Left colon (tissue), 2 donors: ENCODE measurements around the gene BRWD1. TPM values are rescaled to one million over a fixed set of nuclear protein-coding genes. Genes with fewer than 3 reads are reported as not detected.

Experiments
- ATAC-seq: fragments of 200-7000 bp; cut with Tn5 transposase; one replicate; pipeline ENCODE4 v1.9.1; 2020; ENCODE audit warnings: mild to moderate bottlenecking, moderate library complexity
- DNase-seq, 2 donors: peaks; one replicate each; pipeline ENCODE4 v3.0.0-alpha.2; 2020
- intact Hi-C, 2 donors: fragments of 100-400 bp; cut with DNase I in 1 of 2; cut with micrococcal nuclease in 1 of 2; formaldehyde crosslinking; loops; one replicate each; pipeline versions ENCODE4 v1.11.2 to v1.14.0; 2022; cut with DNase I, micrococcal nuclease
- total RNA-seq, 2 donors: library from RNA; stranded (reverse); fragmentation: NEBNext Ultra II Directional; extraction: Animal tissue kit (Norgen Biotek cat#: 25700); gene quantifications; one replicate each; pipeline ENCODE4 v1.2.1, GENCODE V29; 2021
- donor health status: DM: no; HTN: no; CAD: no.
- donor health status: DM: yes; HTN: yes; CAD: no.

BRWD1 gene
- total RNA-seq, 2 donors from 2014 or later, result 45.8 to 51.5 TPM

DNA sequence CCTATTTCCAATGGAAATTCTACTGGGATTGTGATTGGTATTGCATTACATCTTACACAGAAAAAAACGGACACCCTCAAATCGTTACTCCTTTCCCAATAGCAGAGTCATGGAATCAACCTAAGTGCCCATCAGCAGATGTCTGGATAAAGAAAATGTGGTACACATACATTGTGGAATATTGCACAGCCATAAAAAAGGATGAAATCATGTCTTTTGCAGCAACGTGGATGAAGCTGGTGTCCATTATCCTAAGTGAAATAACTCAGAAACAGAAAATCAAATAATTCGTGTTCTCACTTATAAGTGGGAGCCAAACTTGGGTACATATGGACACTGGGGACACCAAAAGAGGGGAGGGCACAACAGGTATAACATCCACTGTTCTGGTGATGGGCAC lies 21.2 kb upstream of the BRWD1 start:
- ATAC-seq, result no peak
- intact Hi-C loops, result no loop called here

DNA sequence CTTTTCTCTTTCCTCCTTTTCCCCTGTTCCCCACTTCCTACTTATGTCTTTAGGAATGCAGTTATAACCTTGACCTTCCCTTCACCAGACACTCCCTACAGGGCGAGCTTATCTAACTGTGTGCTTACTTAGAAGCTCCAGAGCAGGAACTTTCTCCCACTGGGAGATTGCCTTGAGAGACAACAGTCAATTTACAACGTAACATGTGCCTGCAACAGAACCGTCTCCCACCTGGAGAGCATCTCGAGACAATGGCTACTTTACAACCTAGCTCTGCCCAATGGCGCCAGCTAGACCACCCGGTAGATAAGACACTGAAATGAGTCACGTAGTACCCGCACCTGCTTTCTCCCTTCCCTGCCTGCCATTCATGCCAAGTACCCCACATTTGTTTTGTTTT lies 18.7 kb upstream of the BRWD1 start:
- intact Hi-C loops, result no loop called here
- no peak for DNase-seq
- peak; percentile 90 for ATAC-seq

More for the DNA sequence above, 21.2 kb upstream of the BRWD1 start:
- DNase-seq, result no peak

DNA sequence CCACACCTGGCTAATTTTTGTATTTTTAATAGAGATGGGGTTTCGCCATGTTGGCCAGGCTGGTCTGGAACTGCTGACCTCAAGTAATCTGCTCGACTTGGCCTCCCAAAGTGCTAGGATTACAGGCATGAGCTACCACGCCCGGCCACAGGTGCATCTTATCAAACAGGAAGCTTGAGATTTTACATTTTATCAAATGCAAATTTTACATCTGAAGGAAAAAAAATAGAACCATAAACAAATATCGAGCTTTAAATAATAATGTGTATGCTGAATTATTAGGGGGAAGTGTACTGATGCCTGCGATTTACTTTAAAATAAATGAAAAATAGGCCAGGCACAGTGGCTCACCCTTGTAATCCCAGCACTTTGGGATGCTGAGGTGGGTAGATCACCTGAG lies 16.6 kb upstream of the BRWD1 start:
- ATAC-seq (no peak), DNase-seq (no peak)
- intact Hi-C loops, result no loop called here

DNA sequence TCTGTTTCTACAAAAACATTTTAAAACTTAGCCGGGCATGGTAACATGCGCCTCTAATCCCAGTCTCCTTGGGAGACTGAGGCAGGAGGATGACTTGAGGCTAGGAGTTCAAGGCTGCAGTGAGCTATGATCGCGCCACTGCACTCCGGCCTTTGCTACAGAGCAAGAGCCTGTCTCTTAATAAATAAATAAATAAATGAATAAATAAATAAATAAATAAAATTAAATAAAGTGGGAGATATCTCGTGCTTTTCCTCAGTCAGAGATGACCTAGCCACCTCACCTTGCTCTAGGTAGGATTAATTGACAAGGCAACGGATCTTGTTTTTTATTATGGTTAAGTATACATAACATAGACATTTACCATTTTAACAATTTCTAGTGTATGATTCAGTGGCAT lies 14.3 kb upstream of the BRWD1 start:
- intact Hi-C loops, result no loop called here
- DNase-seq, result no peak
- ATAC-seq, result no peak

- intact Hi-C loops, result no loop called here
- no peak for DNase-seq
- ATAC-seq, result no peak
Measured at GRCh38 chr21:39326607-39327307, 13.3 kb upstream of the BRWD1 start.

- DNase-seq (no peak), ATAC-seq (no peak)
- intact Hi-C loops, result no loop called here
Measured at GRCh38 chr21:39325458-39325857, 12.0 kb upstream of the BRWD1 start.

DNA sequence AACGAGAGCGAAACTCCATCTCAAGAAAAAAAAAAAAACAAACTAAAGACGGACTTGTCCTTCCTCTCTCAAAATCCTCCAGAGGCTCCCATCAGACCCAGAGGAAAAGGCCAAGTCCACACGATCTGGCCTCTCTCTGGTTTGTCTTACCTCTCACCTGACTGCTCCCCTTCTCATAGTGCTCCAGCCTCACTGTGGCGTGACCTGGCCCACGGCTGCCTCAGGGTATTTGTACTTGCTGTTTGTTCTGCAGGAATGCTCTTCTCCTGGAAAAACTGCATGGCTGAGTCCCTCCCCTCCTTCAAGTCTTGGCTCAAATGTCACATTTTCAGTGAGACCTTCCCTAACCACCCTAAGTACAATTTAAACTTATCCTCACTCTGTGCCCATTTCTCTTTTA lies 8.0 kb upstream of the BRWD1 start:
- intact Hi-C loops, result no loop called here
- ATAC-seq (no peak), DNase-seq (no peak)

- DNase-seq (no peak), ATAC-seq (no peak)
- intact Hi-C loops, result loop anchor here in 1 of 2 donors (5.0 kb wide), 1 partner anchor 67 kb away; no protein-coding TSS in a partner anchor
Measured at GRCh38 chr21:39319814-39320332, 6.4 kb upstream of the BRWD1 start.

DNA sequence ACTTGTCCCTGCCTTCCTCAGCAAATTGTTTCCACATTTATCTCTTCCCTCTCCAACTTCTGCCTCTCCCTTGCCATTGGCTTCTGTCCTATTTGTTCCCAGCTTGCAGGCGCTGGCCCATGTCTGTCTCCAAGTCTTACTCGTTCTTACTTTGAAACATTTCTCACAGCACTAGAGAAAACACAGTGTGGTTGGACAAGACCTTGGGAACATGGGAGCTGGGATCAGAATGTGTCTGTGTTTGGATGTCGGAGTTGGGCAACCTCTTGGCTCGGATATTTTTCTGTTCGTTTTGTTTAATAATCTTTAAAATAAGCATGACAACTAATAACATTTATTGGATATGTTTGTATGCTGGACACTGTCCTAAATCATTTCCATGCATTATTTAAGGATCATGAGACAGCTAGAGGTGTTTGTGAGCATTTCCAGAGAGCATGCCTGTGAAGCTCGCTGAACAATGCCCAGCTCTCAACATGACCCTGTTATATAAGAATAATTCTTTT lies 5.9 kb upstream of the BRWD1 start:
- ATAC-seq, result no peak

GRCh38 chr21:39318091-39318959 lies 4.9 kb upstream of the BRWD1 start:
- intact Hi-C loops, result loop anchor here in 1 of 2 donors (5.0 kb wide), 1 partner anchor 69 kb away; no protein-coding TSS in a partner anchor
- DNase-seq (no peak), ATAC-seq (no peak)

More for the DNA sequence above, 5.9 kb upstream of the BRWD1 start:
- intact Hi-C loops, result loop anchor here in 1 of 2 donors (5.0 kb wide), 1 partner anchor 68 kb away; no protein-coding TSS in a partner anchor
- DNase-seq, result peak in 1 of 2 donors; percentile 30

DNA sequence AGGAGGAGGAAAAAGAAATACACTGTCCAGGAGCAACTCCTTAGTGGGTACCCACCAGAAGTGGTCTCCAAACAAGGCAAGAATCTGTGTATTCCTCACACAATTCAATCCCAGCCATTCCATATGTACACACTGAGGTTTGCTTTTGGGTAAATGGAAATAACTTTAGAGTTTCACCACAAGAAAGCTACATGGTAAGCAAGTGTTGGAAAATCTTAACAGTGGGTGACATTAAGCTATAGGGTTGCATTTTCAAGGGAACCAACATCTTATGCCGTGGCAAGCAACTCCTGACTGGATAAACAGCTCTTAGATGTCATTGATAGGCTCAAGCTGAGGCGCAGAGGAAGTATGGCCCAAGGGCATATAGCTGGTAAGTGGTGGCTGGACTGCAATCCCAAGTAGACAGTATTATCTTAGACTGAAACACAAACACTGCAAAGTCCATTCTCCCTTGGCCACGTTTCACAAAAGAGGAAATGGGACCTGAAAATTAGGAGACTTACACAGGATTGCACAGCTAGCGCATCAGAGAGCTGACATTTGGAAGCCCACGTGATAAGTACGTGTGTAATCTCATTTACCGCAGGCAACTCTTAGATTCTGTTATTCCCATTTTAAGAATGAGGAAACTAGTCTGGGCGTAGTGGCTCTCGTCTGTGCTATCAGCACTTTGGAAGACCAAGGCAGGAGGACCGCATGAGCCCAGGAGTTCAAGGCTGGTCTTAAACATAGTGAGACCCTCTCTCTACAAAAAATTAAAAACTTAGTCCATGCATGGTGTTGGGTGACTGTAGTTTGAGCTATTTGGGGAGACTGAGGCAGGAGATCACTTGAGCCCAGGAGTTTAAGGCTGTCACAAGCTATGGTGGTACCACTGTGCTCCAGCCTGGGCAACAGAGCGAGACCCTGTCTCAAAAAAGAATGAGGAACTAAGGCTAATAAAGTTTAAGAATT lies 4.0 kb upstream of the BRWD1 start:
- ATAC-seq (peak; percentile 3), DNase-seq (peak in 1 of 2 donors; percentile 15)
- intact Hi-C loops, result loop anchor here in 1 of 2 donors (5.0 kb wide), 1 partner anchor 70 kb away; no protein-coding TSS in a partner anchor

- ATAC-seq (no peak), DNase-seq (no peak)
- intact Hi-C loops, result loop anchor here in 1 of 2 donors (5.0 kb wide), 1 partner anchor 71 kb away; no protein-coding TSS in a partner anchor
Measured at GRCh38 chr21:39316729-39317128, 3.3 kb upstream of the BRWD1 start.

DNA sequence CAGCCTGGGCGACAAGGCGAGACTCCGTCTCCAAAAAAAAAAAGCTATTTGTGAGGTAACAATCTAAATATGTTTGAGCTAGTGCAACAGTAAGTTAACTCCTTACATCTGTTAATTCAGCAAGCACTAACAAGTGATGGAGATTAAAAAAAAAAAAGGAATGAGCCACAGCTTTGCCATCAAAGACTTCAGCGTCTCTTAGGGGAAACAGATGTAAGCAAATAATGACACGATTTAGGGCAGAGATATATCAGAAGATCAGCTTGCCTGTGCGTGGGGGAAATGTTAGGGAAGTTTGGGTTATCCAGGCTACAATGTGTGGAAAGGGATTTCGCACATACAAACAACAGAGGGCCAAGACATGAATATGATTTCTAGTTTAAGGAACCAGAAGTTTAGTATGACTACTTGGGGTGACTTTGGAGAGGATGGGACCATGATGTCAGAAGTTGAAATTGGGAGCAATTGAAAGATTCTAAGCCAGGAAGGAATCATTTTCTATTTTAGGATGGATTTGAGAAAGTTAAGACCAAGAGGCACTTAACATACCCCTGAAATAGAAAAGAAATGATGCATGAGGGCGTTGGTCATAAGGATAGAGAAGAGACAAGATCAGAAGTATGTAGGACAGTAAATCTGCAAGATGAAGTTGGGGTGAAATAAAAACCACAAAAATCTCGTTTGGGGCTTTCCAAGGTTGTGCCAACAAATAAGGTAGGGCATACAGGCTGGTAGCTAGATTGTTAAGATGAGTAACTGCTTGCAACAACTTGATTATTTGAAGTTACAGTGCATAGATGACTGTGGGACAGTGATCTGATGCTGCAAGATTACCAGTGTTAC lies 2.4 kb upstream of the BRWD1 start:
- intact Hi-C loops, result loop anchor here in 1 of 2 donors (5.0 kb wide), 1 partner anchor 71 kb away; no protein-coding TSS in a partner anchor
- DNase-seq, result no peak
- ATAC-seq, result no peak

DNA sequence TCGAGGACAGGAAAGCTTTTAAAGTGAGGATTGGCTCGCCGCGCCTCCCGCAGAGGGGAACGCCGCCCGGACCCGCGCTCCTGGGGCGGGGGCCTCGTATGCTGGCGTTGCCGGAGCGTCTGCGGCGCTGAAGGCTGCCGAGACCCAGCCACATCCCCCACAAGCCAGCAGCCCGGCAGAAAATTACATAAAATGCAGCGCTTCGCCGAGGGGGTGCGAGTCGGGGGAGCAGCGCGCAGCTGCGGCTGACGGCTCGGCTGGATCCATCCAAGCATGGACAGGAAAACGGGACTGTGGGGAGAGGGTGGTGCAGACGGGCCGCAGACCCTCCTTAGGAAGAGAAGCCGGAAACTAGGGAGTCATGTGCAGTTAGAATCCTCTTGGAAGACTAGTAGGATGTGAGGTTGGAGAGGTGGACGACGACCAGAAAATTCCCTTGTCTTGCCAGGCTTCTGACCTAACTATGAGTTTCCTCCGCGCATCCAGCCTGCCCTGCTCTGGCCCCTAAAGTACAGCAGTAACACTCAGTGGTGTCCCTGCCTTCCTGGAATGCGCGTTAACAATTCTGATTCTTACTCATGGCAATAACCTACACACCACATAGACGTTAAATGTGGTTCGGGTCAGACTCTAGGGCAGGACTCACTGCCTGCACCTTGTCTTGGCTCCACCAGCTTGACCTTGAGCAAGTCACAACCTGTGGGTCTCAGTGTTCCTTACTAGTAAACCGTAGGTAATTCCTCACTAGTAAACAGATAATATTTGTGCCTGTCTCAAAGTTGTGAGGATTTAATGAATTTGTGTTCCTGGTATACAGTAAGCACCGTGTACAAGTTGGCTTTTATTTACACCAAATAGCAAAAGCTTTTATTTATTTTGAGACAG lies 953 bp upstream of the BRWD1 start:
- peak; percentile 23 for ATAC-seq
- intact Hi-C loops, result loop anchor here in 1 of 2 donors (5.0 kb wide), 1 partner anchor 73 kb away; no protein-coding TSS in a partner anchor
- peak; percentile 53 to 60 for DNase-seq

DNA sequence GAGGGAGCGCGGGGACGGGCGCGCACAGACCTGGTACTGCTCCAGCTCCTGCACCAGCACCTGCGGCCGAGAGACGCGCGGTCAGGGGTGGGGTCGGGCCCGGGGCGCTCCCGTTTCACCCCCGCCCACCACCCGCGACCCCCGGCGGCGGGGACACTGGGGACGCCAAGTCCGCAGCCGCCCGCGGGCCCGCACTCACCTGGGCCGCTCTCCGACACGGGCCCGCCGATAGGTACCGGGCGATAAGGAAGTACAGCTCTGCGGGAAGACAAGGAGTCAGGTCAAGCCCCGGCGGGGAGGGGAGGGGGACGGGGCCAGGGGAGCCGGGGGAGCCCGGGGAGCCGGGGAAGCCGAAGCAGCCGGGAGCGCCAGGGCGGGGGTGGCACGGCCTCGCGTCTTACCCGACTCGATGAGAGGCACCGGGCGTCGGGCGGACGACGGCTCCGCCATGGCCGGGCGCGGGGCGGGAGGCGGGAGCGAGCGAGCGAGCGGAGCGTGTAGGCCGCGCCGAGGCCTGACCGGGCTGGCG lies 326 bp downstream of the BRWD1 start:
- DNase-seq (peak; percentile 34 to 62), ATAC-seq (peak; percentile 37)
- intact Hi-C loops, result no loop called here
